DMS114 treated with DMSO at 0.1 percent for 48 hours (cell line): ENCODE data around the gene SPACA1.

Experiments used
- DNase-seq: peaks from one replicate; lab custom pipeline; 2025; ENCODE audit not compliant: unreplicated experiment; lab: John Stamatoyannopoulos, UW

The SPACA1 gene

GRCh38 chr6:88089708-88090107 is 42.1 kb downstream of the SPACA1 start:
- DNase-seq = no peak

DNA sequence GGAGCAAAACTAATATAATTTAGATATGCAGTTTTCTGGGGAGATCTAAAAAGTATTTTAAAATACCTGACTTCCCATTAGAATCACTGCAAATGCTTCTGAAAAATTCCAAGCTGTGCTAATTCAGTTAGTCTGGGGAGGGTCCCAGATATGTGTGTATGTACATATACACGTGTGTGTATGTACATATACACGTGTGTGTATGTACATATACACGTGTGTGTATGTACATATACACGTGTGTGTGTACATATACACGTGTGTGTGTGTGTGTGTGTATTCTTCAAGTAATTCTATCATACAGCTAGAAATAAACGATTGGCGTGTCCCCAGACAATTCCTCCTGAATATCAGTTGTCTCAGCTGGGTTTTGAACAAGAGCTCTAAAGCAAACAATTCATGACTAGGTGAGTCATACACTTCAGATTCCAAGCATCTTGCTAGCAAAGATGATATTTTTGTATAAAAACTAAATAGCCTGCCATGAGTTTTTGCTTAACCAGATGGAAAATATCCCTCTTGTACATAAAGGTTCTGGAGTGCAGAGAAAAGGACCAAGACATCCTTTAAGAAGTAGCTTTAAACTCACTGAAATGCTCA is 58.2 kb downstream of the SPACA1 start:
- no peak for DNase-seq

DNA sequence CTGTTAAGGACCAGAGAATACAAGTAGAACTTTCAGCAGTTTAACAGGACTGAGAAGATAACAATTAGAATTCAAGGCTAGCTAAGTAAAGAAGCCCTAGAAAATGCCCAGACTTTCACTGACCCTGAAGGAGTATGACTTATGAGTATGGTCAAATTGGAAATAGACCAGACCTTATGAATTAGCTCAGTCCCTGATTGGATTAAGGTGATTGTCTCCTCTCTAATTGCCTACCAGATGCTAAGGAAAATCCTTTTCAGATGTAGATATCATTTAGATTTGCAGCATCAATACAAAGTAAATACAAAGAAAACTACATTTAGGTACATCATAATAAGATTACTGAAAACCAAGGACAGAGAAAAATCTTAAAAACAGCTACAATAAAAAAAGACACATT is 59.6 kb downstream of the SPACA1 start:
- DNase-seq = no peak

DNA sequence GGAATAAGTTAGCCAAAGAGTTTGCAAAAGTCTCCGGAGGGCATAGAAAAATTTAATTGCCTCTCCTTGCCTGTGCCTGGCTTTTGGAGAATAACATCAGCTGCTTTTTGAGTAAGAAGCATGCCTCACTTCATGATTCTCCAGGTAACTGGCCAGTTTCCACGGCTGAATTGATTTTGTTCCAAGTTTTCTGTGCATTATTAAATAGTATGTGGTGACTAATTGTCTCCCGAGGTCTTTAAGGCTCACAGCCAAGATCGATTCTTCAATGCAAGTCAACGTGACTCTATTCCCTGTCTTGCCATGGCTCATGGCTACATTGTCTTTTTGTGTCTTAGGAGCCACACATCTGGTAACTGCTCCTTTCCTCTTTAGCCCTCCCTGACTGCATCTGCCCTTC is 64.3 kb downstream of the SPACA1 start:
- no peak for DNase-seq

- no peak for DNase-seq
Measured at GRCh38 chr6:88114838-88115237, 67.2 kb downstream of the SPACA1 start.

- DNase-seq = no peak
Measured at GRCh38 chr6:88115307-88115706, 67.7 kb downstream of the SPACA1 start.

DNA sequence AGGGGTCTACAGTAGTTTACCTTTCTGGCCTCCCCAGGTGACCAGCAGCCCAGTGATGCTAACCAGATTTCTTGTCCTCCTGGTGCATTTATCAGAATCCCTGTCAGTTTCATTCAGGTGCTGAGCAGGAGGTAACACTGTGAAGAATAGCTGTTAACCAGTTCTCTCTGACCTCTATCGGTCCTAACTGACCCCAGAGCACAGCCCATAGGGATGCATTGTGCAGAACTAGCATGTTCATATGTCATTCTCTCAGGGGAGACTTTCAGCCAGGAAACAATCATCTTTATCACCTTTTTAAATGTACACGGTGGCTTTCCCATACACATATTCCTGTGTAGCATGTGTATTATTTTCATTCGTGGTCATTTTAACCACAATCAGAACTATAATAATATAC is 68.6 kb downstream of the SPACA1 start:
- no peak for DNase-seq
